ENCODE data around the gene PI4KA.
A peak's percentile ranks its signal among the peaks of the same experiment; 100 is the strongest.
"Not testable (repeated sequence)": the region's sequence is repeated elsewhere in the genome, so short reads cannot be mapped to it uniquely, and the experiment has no call there.

The PI4KA gene

DNA sequence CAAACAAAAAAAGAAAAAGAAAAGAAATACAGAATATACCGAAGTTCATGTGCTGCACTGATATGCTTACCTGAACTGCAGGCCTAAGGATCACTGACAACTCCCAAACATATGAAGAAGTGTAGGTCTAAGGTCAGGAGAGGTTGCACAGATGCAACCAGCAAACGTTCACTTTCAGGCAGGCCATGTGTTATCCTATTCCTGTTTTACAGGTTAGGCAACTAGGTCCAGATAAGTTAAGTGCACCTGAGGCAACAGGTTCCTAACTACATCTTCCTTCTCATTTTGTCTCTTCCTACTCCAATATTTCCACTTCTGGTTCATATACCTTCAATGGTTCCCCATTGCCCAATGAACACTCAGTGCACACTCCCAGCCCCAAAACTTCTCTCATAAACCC is 15.1 kb downstream of the PI4KA start:
- 63 to 91% methylated on average over 1 of the region's 2 CpGs for WGBS, 2 experiments (ENCODE audit: insufficient coverage in 2 of 2)
- H3K4me3 ChIP-seq (ENCODE audit: extremely low read depth, insufficient read depth, low read length, poor library complexity, severe bottlenecking) = no peak overlapping the region
- no peak overlapping the region for H3K27ac ChIP-seq (ENCODE audit: low read depth, low read length, severe bottlenecking)
- no peaks in the 10 kb centered on the region for H3K9me3 ChIP-seq (ENCODE audit: control insufficient read depth, low read length)
- no peaks in the 10 kb centered on the region for H3K36me3 ChIP-seq (ENCODE audit: control insufficient read depth, insufficient read depth, low read length)
- peaks cover 7% of the 10 kb centered on the region for H3K4me1 ChIP-seq (ENCODE audit: control insufficient read depth, insufficient read depth, low read length, poor library complexity, severe bottlenecking)

DNA sequence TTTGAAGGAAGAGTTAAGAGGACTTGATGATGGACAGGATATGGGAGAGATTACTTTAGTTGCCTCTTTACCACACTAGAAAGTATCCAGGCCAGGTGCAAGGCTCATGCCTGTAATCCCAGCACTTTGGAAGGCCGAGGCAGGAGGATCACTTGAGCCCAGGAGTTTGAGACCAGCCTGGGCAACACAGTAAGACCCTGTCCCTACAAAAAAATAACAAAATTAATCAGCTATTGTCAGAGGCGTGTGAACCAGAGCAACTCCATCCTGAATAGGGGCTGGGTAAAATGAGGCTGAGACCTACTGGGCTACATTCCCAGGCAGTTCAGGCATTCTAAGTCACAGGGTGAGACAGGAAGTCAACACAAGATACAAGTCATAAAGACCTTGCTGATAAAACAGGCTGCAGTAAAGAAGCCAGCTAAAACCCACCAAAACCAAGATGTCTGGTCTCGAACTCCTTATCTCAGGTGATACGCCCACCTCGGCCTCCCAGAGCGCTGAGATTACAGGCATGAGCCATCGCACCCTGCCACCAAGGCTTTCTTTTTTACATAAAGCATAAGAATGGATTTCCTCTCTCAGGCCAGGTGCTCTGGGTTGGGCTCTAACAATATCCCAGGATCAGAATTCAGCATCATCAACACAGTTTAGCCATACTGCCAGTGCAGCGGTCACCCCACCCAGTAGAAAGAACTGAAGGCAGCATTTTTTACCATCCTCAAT is 17.8 kb downstream of the PI4KA start:
- Histone ChIP-seq H3K27ac (ENCODE audit: low read depth, low read length, severe bottlenecking) (peak overlapping the region; percentile 37), H3K4me3 (ENCODE audit: extremely low read depth, insufficient read depth, low read length, poor library complexity, severe bottlenecking) (no peak overlapping the region), H3K36me3 (ENCODE audit: control insufficient read depth, insufficient read depth, low read length) (no peaks in the 10 kb centered on the region), H3K4me1 (ENCODE audit: control insufficient read depth, insufficient read depth, low read length, poor library complexity, severe bottlenecking) (peaks cover 7% of the 10 kb centered on the region), H3K9me3 (ENCODE audit: control insufficient read depth, low read length) (no peaks in the 10 kb centered on the region)
- 79 to 82% methylated on average over 6 to 7 of the region's 8 CpGs for WGBS, 2 experiments (ENCODE audit: insufficient coverage in 2 of 2)

DNA sequence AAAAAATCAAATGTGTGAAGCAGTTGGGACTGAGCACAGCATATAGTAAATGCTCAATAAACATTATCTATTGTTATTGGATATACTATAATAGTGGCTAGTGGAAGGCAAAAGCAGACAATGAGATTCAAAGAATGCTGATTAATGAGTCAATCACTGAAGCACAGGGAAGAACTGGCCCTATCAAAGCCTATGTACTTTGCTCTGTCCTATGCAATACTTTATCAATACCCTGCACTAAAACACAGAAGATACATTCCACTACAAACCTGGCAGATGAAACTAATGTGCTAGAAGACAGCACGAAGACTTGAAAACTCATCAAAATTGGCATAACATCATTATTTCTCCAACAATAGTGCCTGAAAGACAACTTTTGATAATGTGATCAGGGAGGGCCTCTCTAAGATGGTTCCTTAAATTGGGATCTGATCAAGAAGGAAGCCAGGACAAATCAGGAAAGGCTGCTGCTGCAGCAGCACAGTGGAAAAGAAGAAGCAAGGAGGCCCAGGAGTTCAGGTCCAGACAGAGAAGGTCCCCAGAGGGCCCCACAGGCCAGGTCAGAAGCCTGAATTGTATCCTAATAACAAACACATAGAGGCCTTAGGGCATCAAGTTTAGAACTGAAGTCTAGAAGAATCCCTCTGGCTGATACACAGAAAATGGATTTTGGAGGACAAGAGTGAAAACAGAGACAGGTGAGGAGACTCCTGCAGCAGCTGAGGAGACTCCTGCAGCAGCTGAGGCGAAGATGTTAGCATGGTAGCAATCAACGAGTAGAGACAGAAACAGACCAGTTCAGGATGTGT is 18.6 kb downstream of the PI4KA start:
- Histone ChIP-seq H3K36me3 (ENCODE audit: control insufficient read depth, insufficient read depth, low read length) (no peaks in the 10 kb centered on the region), H3K4me1 (ENCODE audit: control insufficient read depth, insufficient read depth, low read length, poor library complexity, severe bottlenecking) (peaks cover 7% of the 10 kb centered on the region), H3K9me3 (ENCODE audit: control insufficient read depth, low read length) (no peaks in the 10 kb centered on the region), H3K27ac (ENCODE audit: low read depth, low read length, severe bottlenecking) (peak overlapping the region; percentile 37), H3K4me3 (ENCODE audit: extremely low read depth, insufficient read depth, low read length, poor library complexity, severe bottlenecking) (no peak overlapping the region)
- 94 to 95% methylated on average over 2 of the region's 3 CpGs for WGBS, 2 experiments (ENCODE audit: insufficient coverage in 2 of 2)

DNA sequence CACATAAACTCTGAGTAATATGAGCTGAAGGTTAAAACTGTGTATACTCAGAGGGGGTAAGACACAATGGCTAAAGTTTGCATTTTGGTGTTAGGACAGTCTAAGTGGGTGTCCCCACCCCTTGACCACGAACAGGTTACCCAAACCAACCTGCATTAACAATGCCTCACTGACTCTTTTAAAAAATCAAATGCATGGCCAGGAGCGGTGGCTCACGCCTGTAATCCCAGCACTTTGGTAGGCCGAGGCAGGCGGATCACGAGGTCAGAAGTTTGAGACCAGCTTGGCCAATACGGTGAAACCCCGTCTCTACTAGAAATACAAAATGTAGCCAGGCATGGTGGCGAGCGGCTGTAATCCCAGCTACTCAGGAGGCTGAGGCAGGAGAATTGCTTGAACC is 19.3 kb downstream of the PI4KA start:
- not testable (repeated sequence) for H3K4me3 ChIP-seq (ENCODE audit: extremely low read depth, insufficient read depth, low read length, poor library complexity, severe bottlenecking); H3K4me1 ChIP-seq (ENCODE audit: control insufficient read depth, insufficient read depth, low read length, poor library complexity, severe bottlenecking); H3K36me3 ChIP-seq (ENCODE audit: control insufficient read depth, insufficient read depth, low read length); H3K27ac ChIP-seq (ENCODE audit: low read depth, low read length, severe bottlenecking); H3K9me3 ChIP-seq (ENCODE audit: control insufficient read depth, low read length)
- WGBS, 2 experiments (ENCODE audit: insufficient coverage in 2 of 2) = 93% methylated on average over 9 to 10 of the region's 10 CpGs

DNA sequence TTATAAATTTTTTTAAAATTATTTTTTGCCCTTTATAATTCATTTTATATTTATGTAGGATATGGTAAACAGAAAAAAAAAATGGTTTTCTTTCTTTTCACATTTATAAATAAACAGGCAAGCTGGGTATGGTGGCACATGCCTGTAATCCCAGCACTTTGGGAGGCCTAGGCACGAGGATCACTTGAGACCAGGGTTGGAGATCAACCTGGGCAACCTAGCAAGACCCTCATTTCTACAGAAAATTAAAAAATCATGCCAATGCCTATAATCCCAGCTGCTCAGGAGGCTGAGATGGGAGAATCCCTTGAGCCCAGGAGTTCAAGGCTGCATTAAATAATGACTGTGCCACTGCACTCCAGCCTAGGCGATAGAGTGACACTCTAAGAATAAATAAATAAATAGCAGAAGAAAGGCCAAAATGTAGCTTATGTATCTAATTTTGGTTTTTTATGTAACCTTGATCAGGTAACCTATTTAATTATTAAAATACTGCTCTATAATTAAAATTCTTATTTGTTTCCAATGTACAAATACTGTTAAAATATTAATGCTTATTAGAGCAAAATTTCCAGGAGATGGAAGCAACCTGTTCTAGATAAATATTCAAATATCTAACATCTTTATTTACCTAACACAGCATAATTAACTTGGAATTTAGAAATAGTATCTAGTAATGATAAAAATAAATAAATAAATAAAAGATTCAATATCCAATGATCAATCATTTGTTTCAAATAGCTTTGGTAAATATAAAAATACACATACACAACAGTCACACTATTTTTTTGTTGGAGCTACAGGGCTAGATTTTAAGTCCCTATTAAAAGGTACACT is 21.4 kb downstream of the PI4KA start:
- WGBS, 2 experiments (ENCODE audit: insufficient coverage in 2 of 2) = 100% methylated on average over 1 of the region's 2 CpGs; no CpG with 5 or more reads in 1 of the 2 experiments

DNA sequence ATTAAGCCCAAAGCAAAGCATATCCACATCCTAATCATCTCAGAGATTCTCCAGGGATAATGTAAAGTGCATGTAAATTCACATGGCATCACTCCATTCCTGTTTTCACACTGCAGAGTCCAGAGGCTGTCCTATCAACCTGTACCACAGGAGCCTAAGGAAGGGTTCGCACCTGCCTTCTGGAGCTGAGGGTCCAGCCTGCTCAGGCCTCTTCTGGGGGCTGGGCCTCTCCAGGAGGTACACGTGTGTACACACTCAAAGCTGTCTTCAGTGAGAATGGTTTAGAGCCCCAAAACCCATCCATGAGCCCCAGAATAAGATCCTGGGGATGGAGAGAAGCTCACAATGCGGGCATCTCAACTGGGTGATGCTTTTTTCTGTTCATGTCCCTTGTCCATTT is 23.9 kb downstream of the PI4KA start:
- H3K36me3 ChIP-seq (ENCODE audit: control insufficient read depth, insufficient read depth, low read length) = peaks cover 30% of the 10 kb centered on the region
- no peak overlapping the region for H3K4me3 ChIP-seq (ENCODE audit: extremely low read depth, insufficient read depth, low read length, poor library complexity, severe bottlenecking)
- H3K9me3 ChIP-seq (ENCODE audit: control insufficient read depth, low read length) = no peaks in the 10 kb centered on the region
- WGBS, 2 experiments (ENCODE audit: insufficient coverage in 2 of 2) = 86 to 100% methylated on average over 2 of the region's 3 CpGs
- no peaks in the 10 kb centered on the region for H3K4me1 ChIP-seq (ENCODE audit: control insufficient read depth, insufficient read depth, low read length, poor library complexity, severe bottlenecking)
- H3K27ac ChIP-seq (ENCODE audit: low read depth, low read length, severe bottlenecking) = no peak overlapping the region

More for the DNA sequence above, 21.4 kb downstream of the PI4KA start:
- H3K9me3 ChIP-seq (ENCODE audit: control insufficient read depth, low read length) = no peaks in the 10 kb centered on the region
- H3K4me1 ChIP-seq (ENCODE audit: control insufficient read depth, insufficient read depth, low read length, poor library complexity, severe bottlenecking) = peaks cover 7% of the 10 kb centered on the region
- H3K4me3 ChIP-seq (ENCODE audit: extremely low read depth, insufficient read depth, low read length, poor library complexity, severe bottlenecking) = no peak overlapping the region
- H3K27ac ChIP-seq (ENCODE audit: low read depth, low read length, severe bottlenecking) = no peak overlapping the region
- H3K36me3 ChIP-seq (ENCODE audit: control insufficient read depth, insufficient read depth, low read length) = peaks cover 20% of the 10 kb centered on the region

DNA sequence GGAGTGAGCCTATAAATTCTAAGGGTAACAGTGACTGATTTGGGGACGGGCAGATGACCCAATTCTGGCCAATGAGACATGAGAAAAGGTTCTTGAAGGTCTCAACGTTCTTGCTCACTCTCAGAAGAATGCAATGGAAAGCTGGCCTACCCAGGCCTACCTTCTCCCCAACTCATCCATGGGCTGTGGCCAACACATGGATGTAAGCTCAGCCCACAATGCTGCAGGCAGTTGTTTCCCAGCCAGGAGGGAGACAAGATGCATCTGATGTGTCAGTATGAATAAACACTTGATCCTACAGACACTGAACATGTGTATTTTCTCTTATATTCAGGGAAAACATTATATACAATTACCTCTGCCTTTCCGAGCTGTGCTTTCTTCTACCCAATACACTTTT is 24.4 kb downstream of the PI4KA start:
- Histone ChIP-seq H3K27ac (ENCODE audit: low read depth, low read length, severe bottlenecking) (no peak overlapping the region), H3K9me3 (ENCODE audit: control insufficient read depth, low read length) (no peaks in the 10 kb centered on the region), H3K4me3 (ENCODE audit: extremely low read depth, insufficient read depth, low read length, poor library complexity, severe bottlenecking) (no peak overlapping the region), H3K4me1 (ENCODE audit: control insufficient read depth, insufficient read depth, low read length, poor library complexity, severe bottlenecking) (no peaks in the 10 kb centered on the region), H3K36me3 (ENCODE audit: control insufficient read depth, insufficient read depth, low read length) (peaks cover 32% of the 10 kb centered on the region)
- 100% methylated on average over 1 to 3 of the region's 3 CpGs for WGBS, 2 experiments (ENCODE audit: insufficient coverage in 2 of 2)

DNA sequence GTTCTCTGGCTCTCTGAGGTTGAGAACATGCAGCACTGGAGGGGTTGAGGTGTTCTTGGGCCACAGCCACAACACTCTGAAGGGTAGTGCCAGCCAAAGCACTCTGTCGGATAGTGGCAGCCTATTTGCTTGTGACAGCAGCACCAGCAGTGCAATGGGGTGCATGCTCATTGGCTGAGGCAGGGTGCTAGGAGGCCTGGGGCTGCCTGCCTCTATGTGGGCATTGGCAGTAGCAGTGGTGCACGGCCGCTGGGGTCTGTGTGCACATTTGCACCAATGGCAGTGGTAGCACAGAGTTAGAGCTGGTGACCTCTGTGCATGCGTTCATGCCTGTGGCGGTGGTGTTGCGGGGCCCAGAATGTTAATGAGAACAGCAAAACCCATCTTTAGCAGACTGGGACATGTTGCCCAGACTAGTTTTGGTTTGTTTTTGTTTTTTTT is 25.4 kb downstream of the PI4KA start:
- H3K36me3 ChIP-seq (ENCODE audit: control insufficient read depth, insufficient read depth, low read length) = peaks cover 35% of the 10 kb centered on the region
- no peak overlapping the region for H3K27ac ChIP-seq (ENCODE audit: low read depth, low read length, severe bottlenecking)
- H3K4me3 ChIP-seq (ENCODE audit: extremely low read depth, insufficient read depth, low read length, poor library complexity, severe bottlenecking) = no peak overlapping the region
- H3K4me1 ChIP-seq (ENCODE audit: control insufficient read depth, insufficient read depth, low read length, poor library complexity, severe bottlenecking) = no peaks in the 10 kb centered on the region
- whole genome bisulfite sequencing, 2 experiments (ENCODE audit: insufficient coverage in 2 of 2) = 95 to 98% methylated on average over 6 of the region's 6 CpGs
- H3K9me3 ChIP-seq (ENCODE audit: control insufficient read depth, low read length) = no peaks in the 10 kb centered on the region

DNA sequence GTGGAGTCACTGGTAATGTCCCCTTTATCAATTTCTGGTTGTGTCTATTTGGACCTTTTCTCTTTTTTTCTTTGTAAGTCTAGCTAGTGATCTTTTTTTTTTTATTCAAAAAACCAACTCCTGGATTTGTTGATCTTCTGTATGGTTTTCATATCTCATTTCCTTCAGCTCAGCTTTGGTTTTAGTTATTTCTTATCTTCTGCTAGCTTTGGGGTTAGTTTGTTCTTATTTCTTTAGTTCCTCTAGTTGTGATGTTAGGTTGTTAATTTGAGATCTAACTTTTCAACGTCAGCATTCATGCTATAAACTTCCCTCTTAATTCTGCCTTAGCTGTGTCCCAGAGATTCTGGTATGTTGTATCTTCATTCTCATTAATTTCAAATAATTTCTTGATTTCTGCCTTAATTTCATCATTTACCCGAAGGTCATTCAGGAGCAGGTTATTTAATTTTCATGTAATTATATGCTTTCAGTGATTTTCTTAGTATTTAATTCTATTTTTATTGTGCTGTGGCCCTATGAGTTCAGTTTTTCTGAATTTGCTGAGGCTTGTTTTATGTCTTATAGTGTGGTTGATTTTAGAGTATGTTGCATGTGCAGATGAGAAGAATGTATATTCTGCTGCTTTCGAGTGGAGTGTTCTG is 29.0 kb downstream of the PI4KA start:
- H3K4me1 ChIP-seq (ENCODE audit: control insufficient read depth, insufficient read depth, low read length, poor library complexity, severe bottlenecking) = no peaks in the 10 kb centered on the region
- 67 to 87% methylated on average over 1 of the region's 3 CpGs for WGBS, 2 experiments (ENCODE audit: insufficient coverage in 2 of 2)
- no peak overlapping the region for H3K4me3 ChIP-seq (ENCODE audit: extremely low read depth, insufficient read depth, low read length, poor library complexity, severe bottlenecking)
- H3K27ac ChIP-seq (ENCODE audit: low read depth, low read length, severe bottlenecking) = no peak overlapping the region
- no peaks in the 10 kb centered on the region for H3K9me3 ChIP-seq (ENCODE audit: control insufficient read depth, low read length)
- peaks cover 43% of the 10 kb centered on the region for H3K36me3 ChIP-seq (ENCODE audit: control insufficient read depth, insufficient read depth, low read length)

Data from mesodermal cell (in vitro differentiated cells).